Measurements from ENCODE around the gene BNC2. TPM values are rescaled to one million over a fixed set of nuclear protein-coding genes. Genes with fewer than 3 reads are reported as not detected.

BNC2 gene
- total RNA-seq, 1 donor from 2014 or later: 38.0 TPM

DNA sequence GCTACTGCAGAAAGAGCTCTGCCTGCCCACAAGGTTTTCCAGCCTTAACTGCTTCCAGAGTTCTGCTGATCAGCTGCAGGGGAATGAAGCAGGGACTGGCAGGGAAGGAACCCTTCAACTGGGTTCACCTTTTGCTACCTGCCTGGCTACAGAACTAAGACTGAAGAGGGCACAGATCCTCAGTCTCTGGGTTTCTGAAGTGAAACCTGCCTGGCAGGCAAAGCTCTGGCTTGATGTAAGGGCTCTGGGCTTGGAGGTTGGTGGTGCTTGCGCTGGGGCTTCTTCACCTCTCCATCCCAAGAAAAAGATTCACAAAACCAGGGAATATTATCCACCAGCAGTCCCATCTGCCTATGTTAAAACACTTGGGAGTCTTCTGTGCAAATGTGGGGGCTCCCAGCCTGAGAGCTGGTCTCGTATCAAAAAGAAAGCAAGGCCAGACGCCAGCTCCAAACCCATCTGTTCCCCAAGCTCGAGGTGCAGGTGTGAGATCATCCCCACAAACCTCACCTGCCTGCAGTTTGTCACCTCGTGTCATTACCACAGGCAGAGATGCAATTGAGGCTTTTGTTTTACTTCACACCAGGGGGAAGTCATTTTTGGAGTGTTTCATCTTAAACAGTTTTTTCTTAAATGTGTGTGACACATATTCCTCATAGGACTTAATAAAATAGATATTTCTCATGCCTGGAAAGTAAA is 58.3 kb downstream of the BNC2 start:
- Mint-ChIP-seq H3K27me3 (ENCODE audit: low read depth, unreplicated experiment) (no peaks in the 10 kb centered on the region), H3K4me3 (ENCODE audit: unreplicated experiment) (no peak overlapping the region), H3K9me3 (ENCODE audit: unreplicated experiment) (no peaks in the 10 kb centered on the region), H3K36me3 (ENCODE audit: low read depth, unreplicated experiment) (peaks cover 2% of the 10 kb centered on the region), H3K4me1 (ENCODE audit: low read depth, unreplicated experiment) (peaks cover 16% of the 10 kb centered on the region), H3K27ac (ENCODE audit: unreplicated experiment) (no peak overlapping the region)
- no peaks in the 10 kb centered on the region for H3K9me3 ChIP-seq (ENCODE audit: insufficient read depth, low read depth, low read length)
- H2AFZ ChIP-seq (ENCODE audit: low read depth, low read length): no peak overlapping the region
- no peak for FAIRE-seq
- no peaks in the 10 kb centered on the region for H3K36me3 ChIP-seq (ENCODE audit: insufficient read depth, low read length)
- TF ChIP-seq, protein P1, sequence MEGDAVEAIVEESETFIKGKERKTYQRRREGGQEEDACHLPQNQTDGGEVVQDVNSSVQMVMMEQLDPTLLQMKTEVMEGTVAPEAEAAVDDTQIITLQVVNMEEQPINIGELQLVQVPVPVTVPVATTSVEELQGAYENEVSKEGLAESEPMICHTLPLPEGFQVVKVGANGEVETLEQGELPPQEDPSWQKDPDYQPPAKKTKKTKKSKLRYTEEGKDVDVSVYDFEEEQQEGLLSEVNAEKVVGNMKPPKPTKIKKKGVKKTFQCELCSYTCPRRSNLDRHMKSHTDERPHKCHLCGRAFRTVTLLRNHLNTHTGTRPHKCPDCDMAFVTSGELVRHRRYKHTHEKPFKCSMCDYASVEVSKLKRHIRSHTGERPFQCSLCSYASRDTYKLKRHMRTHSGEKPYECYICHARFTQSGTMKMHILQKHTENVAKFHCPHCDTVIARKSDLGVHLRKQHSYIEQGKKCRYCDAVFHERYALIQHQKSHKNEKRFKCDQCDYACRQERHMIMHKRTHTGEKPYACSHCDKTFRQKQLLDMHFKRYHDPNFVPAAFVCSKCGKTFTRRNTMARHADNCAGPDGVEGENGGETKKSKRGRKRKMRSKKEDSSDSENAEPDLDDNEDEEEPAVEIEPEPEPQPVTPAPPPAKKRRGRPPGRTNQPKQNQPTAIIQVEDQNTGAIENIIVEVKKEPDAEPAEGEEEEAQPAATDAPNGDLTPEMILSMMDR (IDR thresholded peaks at IDR 0.05; ENCODE audit: insufficient read depth, low read depth, low read length): no peak
- TF ChIP-seq EZH2 (IDR thresholded peaks at IDR 0.05; ENCODE audit: insufficient read depth, low read length): no peak
- peaks cover 7% of the 10 kb centered on the region for H4K20me1 ChIP-seq (ENCODE audit: insufficient read depth, low read length)
- no peak overlapping the region for H3K4me2 ChIP-seq (ENCODE audit: low read length)
- no peak overlapping the region for H3K4me3 ChIP-seq (ENCODE audit: insufficient read depth, low read depth, low read length)
- H3K79me2 ChIP-seq (ENCODE audit: insufficient read depth, low read length): peaks cover 12% of the 10 kb centered on the region
- no peaks in the 10 kb centered on the region for H3K4me1 ChIP-seq (ENCODE audit: insufficient read depth, low read length)
- H3K27ac ChIP-seq (ENCODE audit: low read depth, low read length): no peak overlapping the region
- no peaks in the 10 kb centered on the region for H3K27me3 ChIP-seq (ENCODE audit: insufficient read depth, low read length)
- no peak overlapping the region for H3K9ac ChIP-seq (ENCODE audit: low read length)
- no peak for DNase-seq (ENCODE audit: low read depth)

DNA sequence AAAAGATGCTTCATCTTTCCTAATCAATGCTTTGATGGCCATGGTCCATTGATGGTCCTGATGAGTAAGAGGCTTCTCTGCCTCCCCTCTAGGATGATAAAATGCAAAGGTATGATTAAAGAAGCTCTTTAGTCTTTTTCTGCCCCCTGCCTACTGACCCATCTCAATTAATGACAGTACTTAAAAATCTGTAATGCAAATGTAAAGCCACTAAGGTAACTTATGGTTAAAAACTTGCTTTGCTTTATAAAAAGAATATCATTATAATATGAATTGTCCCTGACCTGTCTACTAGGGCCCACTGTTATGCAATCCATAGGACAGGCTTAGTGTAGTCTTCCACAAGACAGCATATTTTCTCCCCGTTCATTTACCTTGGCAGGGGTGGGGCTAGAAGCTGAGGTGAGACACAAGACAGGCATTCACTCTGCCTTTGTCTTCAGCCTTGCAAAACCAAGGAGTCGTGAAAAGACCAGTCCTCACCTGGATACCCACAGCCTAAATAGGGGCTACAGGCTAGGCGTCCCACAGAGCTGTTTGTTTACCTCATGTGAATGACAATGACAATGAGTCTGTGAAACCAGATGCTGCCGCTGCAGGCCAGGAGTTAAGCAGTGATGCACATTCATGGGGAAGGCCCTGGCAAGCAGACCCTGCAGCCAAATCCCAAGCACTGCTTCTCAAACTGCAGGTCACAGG is 60.4 kb downstream of the BNC2 start:
- Histone ChIP-seq H4K20me1 (ENCODE audit: insufficient read depth, low read length) (peaks cover 5% of the 10 kb centered on the region), H3K9me3 (ENCODE audit: insufficient read depth, low read depth, low read length) (no peaks in the 10 kb centered on the region), H3K27ac (ENCODE audit: low read depth, low read length) (no peak overlapping the region), H3K27me3 (ENCODE audit: insufficient read depth, low read length) (no peaks in the 10 kb centered on the region), H3K79me2 (ENCODE audit: insufficient read depth, low read length) (peaks cover 12% of the 10 kb centered on the region), H3K4me1 (ENCODE audit: insufficient read depth, low read length) (no peaks in the 10 kb centered on the region), H3K4me3 (ENCODE audit: insufficient read depth, low read depth, low read length) (no peak overlapping the region), H3K9ac (ENCODE audit: low read length) (no peak overlapping the region), H2AFZ (ENCODE audit: low read depth, low read length) (no peak overlapping the region), H3K36me3 (ENCODE audit: insufficient read depth, low read length) (no peaks in the 10 kb centered on the region), H3K4me2 (ENCODE audit: low read length) (no peak overlapping the region)
- no peaks in the 10 kb centered on the region for H3K9me3 Mint-ChIP-seq (ENCODE audit: unreplicated experiment)
- no peaks in the 10 kb centered on the region for H3K27me3 Mint-ChIP-seq (ENCODE audit: low read depth, unreplicated experiment)
- DNase-seq (ENCODE audit: low read depth): no peak
- H3K4me3 Mint-ChIP-seq (ENCODE audit: unreplicated experiment): no peak overlapping the region
- no peak overlapping the region for H3K27ac Mint-ChIP-seq (ENCODE audit: unreplicated experiment)
- no peak for FAIRE-seq
- peaks cover 2% of the 10 kb centered on the region for H3K36me3 Mint-ChIP-seq (ENCODE audit: low read depth, unreplicated experiment)
- no peak for TF ChIP-seq EZH2 (IDR thresholded peaks at IDR 0.05; ENCODE audit: insufficient read depth, low read length)
- TF ChIP-seq, protein P1 (IDR thresholded peaks at IDR 0.05; ENCODE audit: insufficient read depth, low read depth, low read length): no peak
- H3K4me1 Mint-ChIP-seq (ENCODE audit: low read depth, unreplicated experiment): peaks cover 3% of the 10 kb centered on the region

DNA sequence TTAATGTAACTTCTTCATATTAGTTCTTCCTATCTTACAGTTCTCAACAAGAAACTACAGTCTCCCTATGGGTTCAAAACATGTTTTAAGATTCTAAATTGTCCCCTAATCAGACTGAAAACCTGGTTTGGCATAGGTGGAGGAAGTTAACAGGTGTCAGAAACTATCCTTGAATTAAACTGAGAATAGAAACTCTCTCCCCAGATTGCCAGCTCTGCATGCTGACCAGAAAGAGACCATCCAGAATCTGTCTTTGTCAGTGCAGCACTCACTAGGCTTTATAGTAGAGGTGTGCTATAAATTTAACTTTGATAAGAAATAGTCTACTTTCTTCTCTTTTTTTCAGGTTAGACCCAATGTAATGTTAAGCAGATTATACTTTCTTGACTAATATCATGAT is 63.8 kb downstream of the BNC2 start:
- Histone ChIP-seq H3K4me1 (ENCODE audit: insufficient read depth, low read length) (no peaks in the 10 kb centered on the region), H3K36me3 (ENCODE audit: insufficient read depth, low read length) (no peaks in the 10 kb centered on the region), H3K9me3 (ENCODE audit: insufficient read depth, low read depth, low read length) (no peaks in the 10 kb centered on the region), H3K4me3 (ENCODE audit: insufficient read depth, low read depth, low read length) (no peak overlapping the region), H3K9ac (ENCODE audit: low read length) (no peak overlapping the region), H4K20me1 (ENCODE audit: insufficient read depth, low read length) (peaks cover 13% of the 10 kb centered on the region), H3K4me2 (ENCODE audit: low read length) (no peak overlapping the region), H3K27me3 (ENCODE audit: insufficient read depth, low read length) (no peaks in the 10 kb centered on the region), H3K79me2 (ENCODE audit: insufficient read depth, low read length) (peaks cover 4% of the 10 kb centered on the region), H3K27ac (ENCODE audit: low read depth, low read length) (no peak overlapping the region), H2AFZ (ENCODE audit: low read depth, low read length) (no peak overlapping the region)
- peaks cover 2% of the 10 kb centered on the region for H3K36me3 Mint-ChIP-seq (ENCODE audit: low read depth, unreplicated experiment)
- no peak overlapping the region for H3K27ac Mint-ChIP-seq (ENCODE audit: unreplicated experiment)
- H3K4me3 Mint-ChIP-seq (ENCODE audit: unreplicated experiment): no peak overlapping the region
- H3K4me1 Mint-ChIP-seq (ENCODE audit: low read depth, unreplicated experiment): peaks cover 4% of the 10 kb centered on the region
- FAIRE-seq: no peak
- H3K27me3 Mint-ChIP-seq (ENCODE audit: low read depth, unreplicated experiment): no peaks in the 10 kb centered on the region
- no peaks in the 10 kb centered on the region for H3K9me3 Mint-ChIP-seq (ENCODE audit: unreplicated experiment)
- no peak for DNase-seq (ENCODE audit: low read depth)
- TF ChIP-seq, protein P1 (IDR thresholded peaks at IDR 0.05; ENCODE audit: insufficient read depth, low read depth, low read length): no peak
- no peak for TF ChIP-seq EZH2 (IDR thresholded peaks at IDR 0.05; ENCODE audit: insufficient read depth, low read length)

All from astrocyte (in vitro differentiated cells and primary cell).